GM19395 (cell line): Measurements from ENCODE around the gene PLCL1.
A peak's percentile ranks its signal among the peaks of the same experiment; 100 is the strongest.
"Not testable (repeated sequence)": the region's sequence is repeated elsewhere in the genome, so short reads cannot be mapped to it uniquely, and the experiment has no call there.

Source experiments
- ATAC-seq: cut with Tn5 transposase; IDR thresholded peaks from one replicate; pipeline ENCODE4 v1.9.1; 2021; ENCODE audit warnings: mild to moderate bottlenecking, moderate library complexity; ENCODE audit not compliant: unreplicated experiment

The PLCL1 gene

GRCh38 chr2:197809064-197809463 is 4.7 kb downstream of the PLCL1 start:
- ATAC-seq = no peak

GRCh38 chr2:197810016-197810415 is 5.6 kb downstream of the PLCL1 start:
- ATAC-seq = no peak

- no peak for ATAC-seq
Measured at GRCh38 chr2:197810491-197810890, 6.1 kb downstream of the PLCL1 start.

- ATAC-seq = peak; percentile 52
Measured at GRCh38 chr2:197813093-197813787, 8.8 kb downstream of the PLCL1 start.

DNA sequence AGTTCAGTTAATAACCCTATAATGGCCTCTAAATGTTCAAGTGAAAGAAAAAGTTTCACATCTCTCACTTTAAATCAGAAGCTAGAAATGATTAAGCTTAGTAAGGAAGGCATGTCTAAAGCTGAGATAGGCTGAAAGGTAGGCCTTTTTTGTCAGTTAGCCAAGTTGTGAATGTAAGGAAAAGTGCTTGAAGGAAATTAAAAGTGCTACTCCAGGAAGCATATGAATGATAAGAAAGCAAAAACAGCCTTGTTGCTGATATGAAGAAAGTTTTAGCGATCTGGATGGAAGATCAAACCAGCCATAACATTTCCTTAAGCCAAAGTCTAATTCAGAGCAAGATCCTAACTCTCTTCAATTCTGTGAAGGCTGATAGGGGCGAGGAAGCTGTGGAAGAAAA is 10.1 kb downstream of the PLCL1 start:
- no peak for ATAC-seq

DNA sequence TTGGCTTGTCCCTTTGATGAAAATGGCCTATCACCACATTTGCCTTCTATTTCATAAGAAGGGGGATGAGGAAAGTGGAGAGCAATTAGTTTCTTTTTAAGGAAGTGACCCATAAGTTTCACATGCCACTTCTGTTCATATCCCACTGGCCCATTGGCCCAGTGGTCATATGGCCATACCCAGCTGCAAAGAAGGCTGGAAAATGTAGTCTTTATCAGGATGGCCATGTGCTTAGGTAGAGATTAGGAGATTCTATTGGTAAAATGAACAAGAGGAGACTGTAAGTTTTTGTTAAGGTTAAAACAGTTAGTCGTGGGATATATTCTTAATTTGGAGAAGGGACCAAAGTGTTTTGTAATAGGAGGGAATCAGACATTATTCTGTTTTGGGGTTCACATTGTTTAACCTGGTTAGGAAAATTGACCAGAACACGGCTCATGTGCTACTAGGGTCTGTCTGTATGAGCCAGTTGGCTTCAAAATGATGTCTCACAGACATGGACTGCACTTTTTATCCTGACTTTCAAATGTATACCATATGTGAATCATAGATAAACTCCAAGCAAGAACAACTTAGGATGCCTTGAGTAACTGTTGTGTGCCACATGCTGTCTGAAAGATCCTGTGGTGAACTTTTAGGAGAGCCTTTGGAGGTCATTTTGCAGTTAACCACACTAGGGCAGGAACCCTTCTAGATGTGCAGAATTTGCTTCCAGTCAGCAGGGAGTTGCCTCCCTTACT is 17.3 kb downstream of the PLCL1 start:
- ATAC-seq = no peak

- ATAC-seq = no peak
Measured at GRCh38 chr2:197822333-197822732, 17.9 kb downstream of the PLCL1 start.

- ATAC-seq = no peak
Measured at GRCh38 chr2:197827618-197828017, 23.2 kb downstream of the PLCL1 start.

GRCh38 chr2:197828464-197829135 is 24.2 kb downstream of the PLCL1 start:
- no peak for ATAC-seq

DNA sequence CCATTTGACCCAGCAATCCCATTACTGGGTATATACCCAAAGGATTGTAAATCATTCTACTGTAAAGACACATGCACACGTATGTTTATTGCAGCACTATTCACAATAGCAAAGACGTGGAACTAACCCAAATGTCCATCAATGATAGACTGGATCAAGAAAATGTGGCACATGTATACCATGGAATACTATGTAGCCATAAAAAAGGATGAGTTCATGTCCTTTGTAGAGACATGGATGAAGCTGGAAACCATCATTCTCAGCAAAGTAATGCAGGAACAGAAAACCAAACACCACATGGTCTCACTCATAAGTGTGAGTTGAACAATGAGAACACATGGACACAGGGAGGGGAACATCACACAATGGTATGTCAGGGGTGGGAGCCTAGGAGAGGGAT is 30.4 kb downstream of the PLCL1 start:
- ATAC-seq = not testable (repeated sequence)

DNA sequence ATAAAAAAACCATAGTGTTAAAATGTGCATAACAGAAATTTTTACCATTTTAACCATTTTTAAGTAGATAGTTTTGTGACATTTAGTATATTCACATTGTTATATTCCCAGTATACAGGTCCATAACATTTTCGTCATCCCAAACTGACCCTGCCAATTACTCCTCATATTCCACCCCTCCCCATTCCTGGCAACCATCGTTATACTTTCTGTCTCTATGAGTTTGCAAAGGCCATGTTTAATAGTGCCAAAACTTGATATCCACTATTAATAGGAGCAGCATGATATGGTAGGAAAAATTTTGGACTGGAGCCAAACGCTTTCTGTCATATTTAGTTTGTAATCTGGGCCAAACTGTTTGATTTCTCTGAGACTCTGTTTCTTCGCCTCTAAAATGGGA is 30.9 kb downstream of the PLCL1 start:
- ATAC-seq = no peak

DNA sequence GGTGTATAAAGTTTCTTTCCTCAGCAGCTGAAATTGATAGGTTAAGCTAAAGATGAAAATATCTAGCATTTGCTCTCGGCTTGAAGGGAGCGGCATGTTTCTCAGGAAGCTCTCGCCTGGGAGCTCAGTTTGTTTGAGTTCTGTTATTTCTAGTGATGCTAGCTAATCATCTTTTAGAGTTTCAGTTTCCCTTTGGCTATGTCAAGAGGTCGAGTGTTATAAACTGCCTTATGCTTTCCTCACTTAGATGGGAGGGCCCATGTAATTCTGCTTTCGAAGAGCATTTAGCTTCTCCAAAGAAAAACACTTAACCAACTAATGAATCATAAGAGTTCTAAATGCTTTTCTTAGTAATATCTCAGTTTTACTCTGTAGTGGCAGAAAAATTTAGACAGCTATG is 33.6 kb downstream of the PLCL1 start:
- ATAC-seq = peak; percentile 99

GRCh38 chr2:197838579-197838978 is 34.2 kb downstream of the PLCL1 start:
- ATAC-seq = peak; percentile 4

- ATAC-seq = no peak
Measured at GRCh38 chr2:197839327-197839726, 34.9 kb downstream of the PLCL1 start.

- no peak for ATAC-seq
Measured at GRCh38 chr2:197839856-197840255, 35.5 kb downstream of the PLCL1 start.

GRCh38 chr2:197846128-197846527 is 41.7 kb downstream of the PLCL1 start:
- no peak for ATAC-seq

DNA sequence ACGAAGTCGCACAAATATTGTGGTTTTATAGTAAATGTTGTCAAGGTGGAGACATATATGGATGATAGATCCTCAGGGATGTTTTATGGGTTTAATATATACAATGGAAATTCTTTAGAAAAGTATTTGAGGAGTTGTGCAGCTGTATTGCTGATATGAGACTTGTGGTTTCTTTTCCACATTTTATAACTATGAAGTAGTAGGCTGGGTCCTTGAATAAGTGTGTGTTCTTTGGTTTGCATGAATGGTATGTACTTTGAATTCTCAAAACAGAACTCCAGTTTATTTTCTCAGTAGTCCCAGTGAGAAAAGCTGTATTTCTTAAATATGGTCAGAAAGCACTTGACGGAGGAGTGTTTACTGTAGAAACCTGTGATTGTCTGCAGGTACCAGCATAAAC is 42.4 kb downstream of the PLCL1 start:
- ATAC-seq = no peak

DNA sequence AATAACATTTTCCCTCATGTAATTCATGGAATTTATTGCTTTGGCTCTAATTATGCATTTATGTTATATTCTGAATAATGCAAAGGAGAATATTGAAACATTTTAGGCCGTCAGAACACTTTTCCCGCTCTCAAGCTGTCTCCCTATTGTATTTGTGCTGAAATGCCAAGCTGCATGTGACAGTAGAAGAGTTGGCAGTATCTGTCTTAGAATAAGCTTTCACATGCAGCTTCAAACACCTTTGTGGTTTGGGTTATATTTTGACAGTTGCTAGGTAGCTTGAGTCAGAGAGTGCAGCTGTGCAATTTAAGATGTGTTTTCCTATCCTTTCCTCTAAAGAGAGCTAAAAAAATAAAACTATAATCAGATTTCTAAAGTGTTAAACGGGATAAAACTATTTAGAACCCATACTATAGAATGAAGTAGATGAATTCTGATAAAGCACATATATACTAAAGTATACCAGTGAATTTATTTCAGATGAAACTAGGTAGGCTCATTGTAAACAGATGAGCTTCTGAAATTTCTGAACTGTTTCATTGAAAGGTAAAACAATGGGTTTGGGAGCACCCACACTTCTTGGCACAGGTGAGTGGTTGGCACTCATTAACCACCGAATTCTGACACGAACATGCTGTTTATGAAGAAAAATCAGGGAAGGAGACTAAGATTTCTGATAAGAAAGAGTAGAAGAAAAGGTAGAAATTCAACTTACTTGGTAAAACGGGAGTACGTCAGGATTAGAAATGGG is 43.4 kb downstream of the PLCL1 start:
- no peak for ATAC-seq

DNA sequence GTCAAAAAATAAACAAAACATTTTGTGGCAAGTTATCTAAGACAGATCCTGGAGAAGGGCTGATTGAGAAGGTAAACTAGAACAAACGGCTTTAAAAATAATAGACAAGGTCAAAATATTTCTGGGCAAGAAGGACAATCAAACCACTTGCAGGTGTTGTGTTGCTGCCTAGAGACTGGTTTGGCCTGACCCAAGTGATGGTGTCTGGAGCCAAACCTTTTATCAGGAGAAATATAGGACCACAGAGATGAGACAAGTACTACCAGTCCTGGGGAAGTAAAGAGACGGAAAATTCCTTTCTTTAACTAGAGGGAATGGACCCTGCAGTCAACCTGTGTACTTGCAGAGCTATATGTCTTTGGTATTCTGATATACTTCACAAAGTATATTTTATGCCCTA is 44.2 kb downstream of the PLCL1 start:
- no peak for ATAC-seq

DNA sequence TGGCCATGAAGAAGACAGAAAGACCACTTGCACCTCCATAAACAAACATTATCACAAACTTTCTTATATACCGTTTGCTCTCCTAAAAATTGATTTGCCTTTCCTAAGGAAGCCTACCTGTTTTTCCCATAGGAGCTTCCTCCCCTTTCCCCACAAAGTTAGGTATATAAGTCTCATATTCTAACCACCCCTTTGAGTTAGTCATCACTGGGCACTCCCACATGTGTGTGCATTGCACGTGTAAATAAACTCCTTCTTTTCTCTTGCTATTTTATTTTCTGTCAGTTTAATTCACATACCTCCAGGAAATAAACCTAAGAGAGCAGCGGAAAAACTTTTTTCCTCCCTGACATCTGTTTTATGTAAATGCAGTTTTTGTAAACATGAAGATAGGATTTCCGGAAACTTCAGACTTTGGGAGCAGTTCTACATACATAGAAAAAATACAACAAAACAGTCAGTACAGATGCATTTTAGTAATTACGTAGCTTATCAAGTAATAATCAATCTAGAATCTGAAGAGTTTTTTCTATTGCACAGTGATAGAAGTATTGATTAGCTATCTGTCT is 46.6 kb downstream of the PLCL1 start:
- ATAC-seq = no peak

GRCh38 chr2:197851451-197851850 is 47.1 kb downstream of the PLCL1 start:
- no peak for ATAC-seq
